A673 (cell line): ENCODE data around the gene NOCT. TPM values are rescaled to one million over a fixed set of nuclear protein-coding genes. Genes with fewer than 3 reads are reported as not detected.

Source experiments
- BruUV-seq: library from RNA; stranded (reverse); fragments of 400-500 nt; replicated peaks from 2 replicates; lab custom pipeline; 2021; lab: Mats Ljungman, UMichigan
- CTCF ChIA-PET: fragments of 300-600 bp; sonication (Branson Sonifier 250); formaldehyde crosslinking; loops from one replicate; lab custom pipeline; 2022; ENCODE audit warnings: antibody characterized with exemption; lab: Charles Lee
- POLR2A ChIA-PET: fragments of 300-600 bp; sonication (Branson Sonifier 250); formaldehyde crosslinking; loops from one replicate; lab custom pipeline; 2022; ENCODE audit warnings: antibody characterized with exemption; ENCODE audit not compliant: low non-redundant PET; lab: Charles Lee
- DNase-seq: peaks from one replicate; pipeline ENCODE4 v3.0.0-alpha.2; 2015; ENCODE audit warnings: low spot score
- H3K27ac ChIP-seq: fragments of 200-600 bp; sonication (generic); 2 replicates; pipeline ENCODE4 v1.5.1; 2016; ENCODE audit warnings: mixed run types, low read depth, mild to moderate bottlenecking, mixed read lengths, antibody characterized with exemption, low read length; ENCODE audit not compliant: poor library complexity, severe bottlenecking
- H3K27me3 ChIP-seq: fragments of 200-600 bp; sonication (generic); replicated peaks from 2 replicates; pipeline ENCODE4 v1.6.1; 2017; ENCODE audit warnings: mixed run types, low read depth, mild to moderate bottlenecking, mixed read lengths, antibody characterized with exemption, low read length; ENCODE audit not compliant: insufficient read depth, poor library complexity
- H3K36me3 ChIP-seq: fragments of 200-600 bp; sonication (generic); 2 replicates; pipeline ENCODE4 v1.6.1; 2016; ENCODE audit warnings: mixed run types, mild to moderate bottlenecking, mixed read lengths, antibody characterized with exemption, low read length; ENCODE audit not compliant: insufficient read depth, poor library complexity, severe bottlenecking
- H3K4me1 ChIP-seq: fragments of 200-600 bp; sonication (generic); 2 replicates; pipeline ENCODE4 v1.6.1; 2017; ENCODE audit warnings: mixed run types, mild to moderate bottlenecking, mixed read lengths, antibody characterized with exemption, low read length; ENCODE audit not compliant: insufficient read depth, poor library complexity, severe bottlenecking
- H3K4me3 ChIP-seq: fragments of 200-600 bp; sonication (generic); 2 replicates; pipeline ENCODE4 v1.5.1; 2016; ENCODE audit warnings: low read depth, mixed run types, mild to moderate bottlenecking, mixed read lengths, low read length; ENCODE audit not compliant: poor library complexity, severe bottlenecking
- H3K9me3 ChIP-seq: fragments of 200-600 bp; sonication (generic); 2 replicates; pipeline ENCODE4 v1.6.1; 2016; ENCODE audit warnings: mixed run types, low read depth, mild to moderate bottlenecking, mixed read lengths, antibody characterized with exemption, low read length; ENCODE audit not compliant: poor library complexity, severe bottlenecking
- CTCF ChIP-seq: fragments of 300-800, 200-600 bp; sonication (generic); conservative IDR thresholded peaks from 2 replicates; pipeline ENCODE4 v1.5.1; 2017; ENCODE audit warnings: low read depth, mild to moderate bottlenecking, antibody characterized with exemption, low read length, moderate library complexity, mixed read lengths
- EZH2 ChIP-seq: fragments of 200-600 bp; sonication (generic); IDR thresholded peaks from 2 replicates; pipeline ENCODE4 v1.6.1; 2017; ENCODE audit warnings: borderline replicate concordance, low read depth, mild to moderate bottlenecking, mixed read lengths, antibody characterized with exemption, low read length; ENCODE audit not compliant: poor library complexity, severe bottlenecking
- intact Hi-C: fragments of 100-400 bp; cut with micrococcal nuclease; formaldehyde crosslinking; loops from one replicate; pipeline ENCODE4 v1.10.0; 2022; ENCODE audit not compliant: unreplicated experiment
- total RNA-seq: library from RNA; stranded (reverse); gene quantifications from 2 replicates; pipeline ENCODE4 v1.2.3, GENCODE V29; 2021

NOCT gene
- total RNA-seq, 1 experiment from 2014 or later, result 27.6 TPM

GRCh38 chr4:139030614-139031235 lies 15.1 kb downstream of the NOCT start:
- POLR2A ChIA-PET, result no interaction called here
- CTCF ChIA-PET, result interaction anchor here (0.5 to 1.3 kb wide), 20 partner anchors 10 to 669 kb away, joined by 3 to 17 read pairs (median 4); partner anchors contain the start of gene ELF2
- peak; percentile 86 for DNase-seq
- intact Hi-C loops, result loop anchor here (5.0 to 10.0 kb wide), 4 partner anchors 67 to 624 kb away; partner anchors contain the start of gene ELF2
- H3K4me3 ChIP-seq, result no peak overlapping the region
- no peaks in the 10 kb centered on the region for H3K27me3 ChIP-seq
- no peak overlapping the region for H3K27ac ChIP-seq
- no peaks in the 10 kb centered on the region for H3K9me3 ChIP-seq
- H3K4me1 ChIP-seq, result peaks cover 3% of the 10 kb centered on the region
- no peaks in the 10 kb centered on the region for H3K36me3 ChIP-seq
- BruUV-seq, result no TSS peak
- no peak for TF ChIP-seq EZH2
- peak; percentile 91 for TF ChIP-seq CTCF

DNA sequence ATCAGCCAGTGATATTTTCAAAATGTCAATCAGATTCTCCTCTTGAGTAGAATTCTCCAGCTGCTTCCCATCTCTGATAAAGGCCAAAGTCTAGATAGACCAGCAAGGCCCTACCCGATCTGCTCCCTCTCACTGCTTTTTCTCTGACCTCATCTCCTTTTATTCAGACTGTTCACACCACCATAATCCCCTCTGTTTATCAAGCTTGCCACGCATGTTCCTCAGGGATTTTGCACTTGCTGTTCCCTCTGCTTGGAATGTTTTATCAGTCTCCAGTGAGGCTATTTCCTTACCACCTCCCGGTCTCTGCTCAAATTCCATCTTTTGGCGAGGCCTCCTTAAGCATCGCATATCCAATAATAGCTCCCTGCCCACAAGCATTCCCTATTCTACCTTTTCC lies 20.1 kb downstream of the NOCT start:
- CTCF ChIA-PET, result no interaction called here
- peaks cover 4% of the 10 kb centered on the region for H3K4me1 ChIP-seq
- peaks cover 14% of the 10 kb centered on the region for H3K36me3 ChIP-seq
- no TSS peak for BruUV-seq
- H3K27ac ChIP-seq, result no peak overlapping the region
- DNase-seq, result no peak
- no peak for TF ChIP-seq EZH2
- no peak for TF ChIP-seq CTCF
- no peak overlapping the region for H3K4me3 ChIP-seq
- no peaks in the 10 kb centered on the region for H3K27me3 ChIP-seq
- intact Hi-C loops, result loop anchor here (10.0 kb wide), 1 partner anchor 619 kb away; no protein-coding TSS in a partner anchor
- H3K9me3 ChIP-seq, result no peaks in the 10 kb centered on the region
- POLR2A ChIA-PET, result no interaction called here

DNA sequence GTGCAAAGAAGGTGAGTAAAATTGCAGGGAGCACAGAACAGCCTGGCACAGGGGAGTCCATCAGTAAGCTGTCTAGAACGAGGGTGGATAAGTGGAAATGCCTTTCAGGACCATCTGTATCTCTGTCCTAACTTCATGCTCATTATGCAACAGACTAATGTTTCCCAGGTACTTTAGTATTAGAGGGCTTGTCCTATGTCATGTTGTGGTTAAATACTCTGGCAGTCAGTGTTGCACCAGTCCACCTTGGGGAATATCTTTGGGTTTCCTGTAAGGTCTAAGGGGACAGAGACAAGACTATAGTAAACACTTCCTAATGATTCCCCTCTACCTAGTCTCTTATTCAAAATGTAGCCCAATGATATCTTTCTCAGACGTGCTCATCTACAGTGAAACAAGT lies 21.3 kb downstream of the NOCT start:
- Histone ChIP-seq H3K27me3 (no peaks in the 10 kb centered on the region), H3K4me1 (peaks cover 5% of the 10 kb centered on the region), H3K9me3 (no peaks in the 10 kb centered on the region), H3K27ac (no peak overlapping the region), H3K4me3 (no peak overlapping the region), H3K36me3 (peaks cover 14% of the 10 kb centered on the region)
- ChIA-PET POLR2A (no interaction called here), CTCF (no interaction called here)
- intact Hi-C loops, result loop anchor here (10.0 kb wide), 1 partner anchor 618 kb away; no protein-coding TSS in a partner anchor
- no peak for DNase-seq
- TF ChIP-seq CTCF, result no peak
- no peak for TF ChIP-seq EZH2
- no TSS peak for BruUV-seq
